Peyer's patch (tissue), 4 donors: ENCODE results near the gene SLC39A6. TPM values are rescaled to one million over a fixed set of nuclear protein-coding genes. Genes with fewer than 3 reads are reported as not detected.
"Not testable (repeated sequence)": the region's sequence is repeated elsewhere in the genome, so short reads cannot be mapped to it uniquely, and the experiment has no call there.

Experiments
- DNase-seq, 3 donors: peaks; one replicate each; pipeline ENCODE4 v3.0.0-alpha.2; 2017 to 2019
- H3K27ac ChIP-seq, 4 donors: fragments of 200-600 bp; sonication (generic); one replicate each; pipeline ENCODE4 v1.5.1; 2016 to 2019
- H3K27me3 ChIP-seq, 2 donors: fragments of 200-600 bp; sonication (generic); one replicate each; pipeline ENCODE4 v1.5.1; 2019
- H3K36me3 ChIP-seq, 3 donors: fragments of 200-600 bp; sonication (generic); one replicate each; pipeline ENCODE4 v1.5.1; 2016 to 2019
- H3K4me1 ChIP-seq, 4 donors: fragments of 200-600 bp; sonication (generic); one replicate each; pipeline ENCODE4 v1.5.1; 2016 to 2019
- H3K4me3 ChIP-seq, 4 donors: fragments of 200-600 bp; sonication (generic); 1 replicate in 3 of 4; 2 replicates in 1 of 4; pipeline ENCODE4 v1.5.1; 2016 to 2019; ENCODE audit warnings: mild to moderate bottlenecking in 1 of 4
- H3K9me3 ChIP-seq, 4 donors: fragments of 200-600 bp; sonication (generic); one replicate each; pipeline ENCODE4 v1.5.1; 2016 to 2019; ENCODE audit warnings: mild to moderate bottlenecking in 1 of 4
- CTCF ChIP-seq, 6 experiments: fragments of 450-650 bp in 4 of 6; fragments of 200-600 bp in 2 of 6; sonication (generic) in 1 of 6; IDR thresholded peaks; one replicate each; pipeline ENCODE4 v1.5.1; 2017 to 2019; ENCODE audit warnings: antibody characterized with exemption in 6 of 6, mild to moderate bottlenecking in 3 of 6, moderate library complexity in 1 of 6
- POLR2A ChIP-seq, 2 donors: fragments of 450-650 bp; IDR thresholded peaks; one replicate each; pipeline ENCODE4 v1.5.1; 2017; ENCODE audit warnings: antibody characterized with exemption in 2 of 2, mild to moderate bottlenecking in 2 of 2, moderate library complexity in 2 of 2
- total RNA-seq, 4 donors: library from RNA; depleted of rRNA; stranded (reverse); fragments of >200 nt; gene quantifications; one replicate each; pipeline ENCODE4 v1.1.0, GENCODE V29; 2016

SLC39A6 gene
- total RNA-seq, 4 donors from 2014 or later: 7.4 to 13.0 (median 8.2) TPM

- H3K4me1 ChIP-seq: no peaks in the 10 kb centered on the region
- H3K36me3 ChIP-seq: no peaks in the 10 kb centered on the region
- no peaks in the 10 kb centered on the region for H3K9me3 ChIP-seq
- no peak for TF ChIP-seq CTCF (IDR thresholded peaks at IDR 0.05)
- TF ChIP-seq POLR2A (IDR thresholded peaks at IDR 0.05): no peak
- no peaks in the 10 kb centered on the region for H3K27me3 ChIP-seq
- H3K27ac ChIP-seq: no peak overlapping the region
- no peak for DNase-seq
- H3K4me3 ChIP-seq: no peak overlapping the region
Observed at GRCh38 chr18:36074435-36074834, 54.7 kb downstream of the SLC39A6 start.

- Histone ChIP-seq H3K36me3 (no peaks in the 10 kb centered on the region), H3K4me3 (no peak overlapping the region), H3K9me3 (no peaks in the 10 kb centered on the region), H3K27me3 (no peaks in the 10 kb centered on the region), H3K4me1 (no peaks in the 10 kb centered on the region), H3K27ac (no peak overlapping the region)
- TF ChIP-seq CTCF (IDR thresholded peaks at IDR 0.05): no peak
- no peak for TF ChIP-seq POLR2A (IDR thresholded peaks at IDR 0.05)
- no peak for DNase-seq
Observed at GRCh38 chr18:36073676-36074075, 55.5 kb downstream of the SLC39A6 start.

GRCh38 chr18:36072406-36072805 lies 56.7 kb downstream of the SLC39A6 start:
- H3K27ac ChIP-seq, H3K36me3 ChIP-seq, H3K9me3 ChIP-seq, H3K4me1 ChIP-seq, DNase-seq, H3K27me3 ChIP-seq, H3K4me3 ChIP-seq: not testable (repeated sequence)

GRCh38 chr18:36067055-36067957 lies 61.8 kb downstream of the SLC39A6 start, which contains the start of gene RPRD1A:
Gene RPRD1A (minus strand): TSS chr18:36067559. CDS start chr18:36067404, 155 bp downstream.
- DNase-seq: peak; percentile 99
- H3K9me3 ChIP-seq: no peaks in the 10 kb centered on the region

GRCh38 chr18:36066686-36067054 lies 62.5 kb downstream of the SLC39A6 start:
- peaks cover 0 to 15% (median 0%) of the 10 kb centered on the region in 4 donors for H3K4me1 ChIP-seq

More at GRCh38 chr18:36067055-36067957, 61.8 kb downstream of the SLC39A6 start, which contains the start of gene RPRD1A:
- Histone ChIP-seq H3K27ac (peak within 1 kb of the TSS; percentile 87 to 91 (median 90)), H3K36me3 (no peaks in the 10 kb centered on the region), H3K4me1 (peaks cover 0 to 15% (median 0%) of the 10 kb centered on the region in 4 donors), H3K4me3 (peak within 1 kb of the TSS; percentile 66 to 93 (median 78)), H3K27me3 (no peaks in the 10 kb centered on the region)
- peak; percentile 19 to 64 for TF ChIP-seq POLR2A (IDR thresholded peaks at IDR 0.05)
- TF ChIP-seq CTCF (IDR thresholded peaks at IDR 0.05): peak in 1 of 6 experiments; percentile 8

More at GRCh38 chr18:36066686-36067054, 62.5 kb downstream of the SLC39A6 start:
- Histone ChIP-seq H3K36me3 (no peaks in the 10 kb centered on the region), H3K4me3 (peak overlapping the region; percentile 66 to 93 (median 78)), H3K9me3 (no peaks in the 10 kb centered on the region), H3K27ac (peak overlapping the region; percentile 87 to 91 (median 90)), H3K27me3 (no peaks in the 10 kb centered on the region)
- no peak for DNase-seq
- TF ChIP-seq POLR2A (IDR thresholded peaks at IDR 0.05): no peak
- no peak for TF ChIP-seq CTCF (IDR thresholded peaks at IDR 0.05)
